HepG2 (cell line): ENCODE measurements around the gene RNU7-1. TPM values are rescaled to one million over a fixed set of nuclear protein-coding genes. Genes with fewer than 3 reads are reported as not detected.

Experiments used
- EED ChIP-seq: sonication (generic); formaldehyde crosslinking; IDR thresholded peaks from 2 replicates; pipeline ENCODE4 v1.5.0; 2020; ENCODE audit warnings: mild to moderate bottlenecking, missing genetic modification reagents
- FOXJ3 ChIP-seq: sonication (generic); formaldehyde crosslinking; IDR thresholded peaks from 2 replicates; pipeline ENCODE4 v1.4.0; 2020; ENCODE audit warnings: missing genetic modification reagents, mild to moderate bottlenecking, borderline replicate concordance
- GATA4 ChIP-seq: sonication (generic); IDR thresholded peaks from 2 replicates; pipeline ENCODE4 v1.6.1; 2016; ENCODE audit warnings: antibody characterized with exemption, low read depth, borderline replicate concordance
- GFI1 ChIP-seq: sonication (generic); formaldehyde crosslinking; IDR thresholded peaks from 2 replicates; pipeline ENCODE4 v1.5.0; 2020; ENCODE audit warnings: missing genetic modification reagents, mild to moderate bottlenecking, borderline replicate concordance
- IKZF5 ChIP-seq: IDR thresholded peaks from 2 replicates; pipeline ENCODE4 v1.6.1; 2018; ENCODE audit warnings: missing genetic modification reagents, mild to moderate bottlenecking, missing compliant biosample characterization
- KDM4B ChIP-seq: sonication (generic); formaldehyde crosslinking; IDR thresholded peaks from 2 replicates; pipeline ENCODE4 v1.4.0; 2020; ENCODE audit warnings: missing genetic modification reagents
- KLF6 ChIP-seq: IDR thresholded peaks from 2 replicates; pipeline ENCODE4 v1.8.0; 2016; ENCODE audit warnings: missing biosample characterization, missing genetic modification reagents
- POGK ChIP-seq: sonication (generic); formaldehyde crosslinking; conservative IDR thresholded peaks from 2 replicates; pipeline ENCODE4 v1.8.0; 2022; ENCODE audit warnings: mild to moderate bottlenecking, moderate library complexity, missing genetic modification reagents
- RBFOX2 ChIP-seq: fragments of 200-400 bp; formaldehyde crosslinking; IDR thresholded peaks from 2 replicates; pipeline ENCODE4 v1.6.1; 2017; ENCODE audit warnings: low read depth, mild to moderate bottlenecking, low read length
- SKI ChIP-seq: fragments of 450-650 bp; IDR thresholded peaks from one replicate; pipeline ENCODE4 v1.6.1; 2018; ENCODE audit warnings: mild to moderate bottlenecking; ENCODE audit not compliant: partially characterized antibody
- ZIK1 ChIP-seq: sonication (generic); formaldehyde crosslinking; IDR thresholded peaks from 2 replicates; pipeline ENCODE4 v1.5.0; 2020; ENCODE audit warnings: mild to moderate bottlenecking, low read depth, missing genetic modification reagents, borderline replicate concordance
- ZMAT3 ChIP-seq: sonication (generic); formaldehyde crosslinking; conservative IDR thresholded peaks from 2 replicates; pipeline ENCODE4 v1.7.0; 2021; ENCODE audit warnings: missing genetic modification reagents
- ZNF235 ChIP-seq: sonication (generic); formaldehyde crosslinking; IDR thresholded peaks from 2 replicates; pipeline ENCODE4 v1.8.1; 2023; ENCODE audit warnings: mild to moderate bottlenecking, missing genetic modification reagents, borderline replicate concordance
- ZNF260 ChIP-seq: sonication (generic); formaldehyde crosslinking; IDR thresholded peaks from 2 replicates; pipeline ENCODE4 v1.4.0; 2020; ENCODE audit warnings: missing genetic modification reagents, low read depth, mild to moderate bottlenecking, borderline replicate concordance
- ZNF569 ChIP-seq: sonication (generic); formaldehyde crosslinking; IDR thresholded peaks from 2 replicates; pipeline ENCODE4 v1.5.0; 2020; ENCODE audit warnings: mild to moderate bottlenecking, missing genetic modification reagents, moderate library complexity, borderline replicate concordance
- ZNF629 ChIP-seq: sonication (generic); formaldehyde crosslinking; conservative IDR thresholded peaks from 2 replicates; pipeline ENCODE4 v1.5.0; 2020; ENCODE audit warnings: missing genetic modification reagents
- ZNF704 ChIP-seq: sonication (generic); formaldehyde crosslinking; IDR thresholded peaks from 2 replicates; pipeline ENCODE4 v1.8.1; 2023; ENCODE audit warnings: mild to moderate bottlenecking, inconsistent platforms, moderate library complexity, missing genetic modification reagents, borderline replicate concordance
- polyA plus RNA-seq, 8 experiments: library from polyadenylated mRNA; depleted of rRNA in 3 of 8; stranded (reverse) in 7 of 8; unstranded in 1 of 8; fragments of >200 nt; fragmentation: Illumina TruSeq in 4 of 8; extraction: Trizol in 4 of 8; gene quantifications; 2 replicates each; pipeline versions ENCODE4 v1.2.1 to v1.2.3, GENCODE V29; 2011 to 2016; ENCODE audit warnings: low read depth in 4 of 8, missing spikeins in 1 of 8, mixed read lengths in 1 of 8; ENCODE audit not compliant: insufficient read depth in 1 of 8
- total RNA-seq, 5 experiments: library from RNA; depleted of rRNA; stranded (reverse); fragments of >200 nt; fragmentation: Illumina TruSeq; extraction: Trizol; gene quantifications; 2 replicates each; pipeline ENCODE4 v1.2.3, GENCODE V29; 2016; ENCODE audit warnings: low read depth in 1 of 5
- TF ChIP-seq, protein P1 (sequence below): sonication (generic); formaldehyde crosslinking; IDR thresholded peaks from 2 replicates; pipeline ENCODE4; 2020; ENCODE audit warnings: missing genetic modification reagents, mild to moderate bottlenecking, borderline replicate concordance
- TF ChIP-seq, protein P2 (sequence below): sonication (generic); formaldehyde crosslinking; IDR thresholded peaks from 2 replicates; pipeline ENCODE4 v1.4.0; 2020; ENCODE audit warnings: missing genetic modification reagents, borderline replicate concordance

Gene RNU7-1
- total and polyA plus RNA-seq, 2 of the 13 experiments (the other 11 are each of a cell fraction or from before 2014, with no cell fraction given), result not detected

GRCh38 chr12:6946033-6946919 lies 2.7 kb downstream of the RNU7-1 start (continued):
- TF ChIP-seq KLF6 (CRISPR knock-in tag) (peak; percentile 54; the same call in 1 of the 2 replicates), ZNF704 (CRISPR knock-in tag) (peak; percentile 71; the same call in 1 of the 2 replicates), ZNF569 (CRISPR knock-in tag) (no peak), ZNF235 (no peak), GATA4 (peak; percentile 37; the same call in 1 of the 2 replicates), ZNF260 (CRISPR knock-in tag) (no peak), SKI (peak; percentile 14), GFI1 (CRISPR knock-in tag) (no peak; the same call in 1 of the 2 replicates), KDM4B (CRISPR knock-in tag) (peak; percentile 76; the same call in 1 of the 2 replicates), IKZF5 (peak; percentile 77; the same call in 1 of the 2 replicates), EED (CRISPR knock-in tag) (peak; percentile 49; the same call in 1 of the 2 replicates), ZMAT3 (CRISPR knock-in tag) (no peak), ZIK1 (no peak), RBFOX2 (peak; percentile 63), POGK (peak; percentile 34; the same call in 1 of the 2 replicates), ZNF629 (CRISPR knock-in tag) (no peak), FOXJ3 (no peak)
- TF ChIP-seq, protein P1, sequence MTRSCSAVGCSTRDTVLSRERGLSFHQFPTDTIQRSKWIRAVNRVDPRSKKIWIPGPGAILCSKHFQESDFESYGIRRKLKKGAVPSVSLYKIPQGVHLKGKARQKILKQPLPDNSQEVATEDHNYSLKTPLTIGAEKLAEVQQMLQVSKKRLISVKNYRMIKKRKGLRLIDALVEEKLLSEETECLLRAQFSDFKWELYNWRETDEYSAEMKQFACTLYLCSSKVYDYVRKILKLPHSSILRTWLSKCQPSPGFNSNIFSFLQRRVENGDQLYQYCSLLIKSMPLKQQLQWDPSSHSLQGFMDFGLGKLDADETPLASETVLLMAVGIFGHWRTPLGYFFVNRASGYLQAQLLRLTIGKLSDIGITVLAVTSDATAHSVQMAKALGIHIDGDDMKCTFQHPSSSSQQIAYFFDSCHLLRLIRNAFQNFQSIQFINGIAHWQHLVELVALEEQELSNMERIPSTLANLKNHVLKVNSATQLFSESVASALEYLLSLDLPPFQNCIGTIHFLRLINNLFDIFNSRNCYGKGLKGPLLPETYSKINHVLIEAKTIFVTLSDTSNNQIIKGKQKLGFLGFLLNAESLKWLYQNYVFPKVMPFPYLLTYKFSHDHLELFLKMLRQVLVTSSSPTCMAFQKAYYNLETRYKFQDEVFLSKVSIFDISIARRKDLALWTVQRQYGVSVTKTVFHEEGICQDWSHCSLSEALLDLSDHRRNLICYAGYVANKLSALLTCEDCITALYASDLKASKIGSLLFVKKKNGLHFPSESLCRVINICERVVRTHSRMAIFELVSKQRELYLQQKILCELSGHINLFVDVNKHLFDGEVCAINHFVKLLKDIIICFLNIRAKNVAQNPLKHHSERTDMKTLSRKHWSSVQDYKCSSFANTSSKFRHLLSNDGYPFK (CRISPR knock-in tag), result peak; percentile 46; the same call in 1 of the 2 replicates
- TF ChIP-seq, protein P2, sequence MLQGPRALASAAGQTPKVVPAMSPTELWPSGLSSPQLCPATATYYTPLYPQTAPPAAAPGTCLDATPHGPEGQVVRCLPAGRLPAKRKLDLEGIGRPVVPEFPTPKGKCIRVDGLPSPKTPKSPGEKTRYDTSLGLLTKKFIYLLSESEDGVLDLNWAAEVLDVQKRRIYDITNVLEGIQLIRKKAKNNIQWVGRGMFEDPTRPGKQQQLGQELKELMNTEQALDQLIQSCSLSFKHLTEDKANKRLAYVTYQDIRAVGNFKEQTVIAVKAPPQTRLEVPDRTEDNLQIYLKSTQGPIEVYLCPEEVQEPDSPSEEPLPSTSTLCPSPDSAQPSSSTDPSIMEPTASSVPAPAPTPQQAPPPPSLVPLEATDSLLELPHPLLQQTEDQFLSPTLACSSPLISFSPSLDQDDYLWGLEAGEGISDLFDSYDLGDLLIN (CRISPR knock-in tag), result no peak
